Peyer's patch (tissue), 4 donors: Measurements from ENCODE around the gene FOXC1.

Source experiments
- CTCF ChIP-seq, 6 experiments: fragments of 450-650 bp in 4 of 6; fragments of 200-600 bp in 2 of 6; sonication (generic) in 1 of 6; IDR thresholded peaks; one replicate each; pipeline ENCODE4 v1.5.1; 2017 to 2019; ENCODE audit warnings: antibody characterized with exemption in 6 of 6, mild to moderate bottlenecking in 3 of 6, moderate library complexity in 1 of 6
- POLR2A ChIP-seq, 2 donors: fragments of 450-650 bp; IDR thresholded peaks; one replicate each; pipeline ENCODE4 v1.5.1; 2017; ENCODE audit warnings: antibody characterized with exemption in 2 of 2, mild to moderate bottlenecking in 2 of 2, moderate library complexity in 2 of 2

- TF ChIP-seq CTCF (IDR thresholded peaks at IDR 0.05): no peak
- TF ChIP-seq POLR2A (IDR thresholded peaks at IDR 0.05): no peak
These were observed 2.0 kb upstream of the FOXC1 start for GRCh38 chr6:1607516-1608221.
